ENCODE data around the gene HLA-DOB.

GRCh38 chr6:32858194-32858593 lies 41.4 kb upstream of the HLA-DOB start:
- no peak for TF ChIP-seq POLR2A (IDR thresholded peaks at IDR 0.05)
- TF ChIP-seq, protein P1, sequence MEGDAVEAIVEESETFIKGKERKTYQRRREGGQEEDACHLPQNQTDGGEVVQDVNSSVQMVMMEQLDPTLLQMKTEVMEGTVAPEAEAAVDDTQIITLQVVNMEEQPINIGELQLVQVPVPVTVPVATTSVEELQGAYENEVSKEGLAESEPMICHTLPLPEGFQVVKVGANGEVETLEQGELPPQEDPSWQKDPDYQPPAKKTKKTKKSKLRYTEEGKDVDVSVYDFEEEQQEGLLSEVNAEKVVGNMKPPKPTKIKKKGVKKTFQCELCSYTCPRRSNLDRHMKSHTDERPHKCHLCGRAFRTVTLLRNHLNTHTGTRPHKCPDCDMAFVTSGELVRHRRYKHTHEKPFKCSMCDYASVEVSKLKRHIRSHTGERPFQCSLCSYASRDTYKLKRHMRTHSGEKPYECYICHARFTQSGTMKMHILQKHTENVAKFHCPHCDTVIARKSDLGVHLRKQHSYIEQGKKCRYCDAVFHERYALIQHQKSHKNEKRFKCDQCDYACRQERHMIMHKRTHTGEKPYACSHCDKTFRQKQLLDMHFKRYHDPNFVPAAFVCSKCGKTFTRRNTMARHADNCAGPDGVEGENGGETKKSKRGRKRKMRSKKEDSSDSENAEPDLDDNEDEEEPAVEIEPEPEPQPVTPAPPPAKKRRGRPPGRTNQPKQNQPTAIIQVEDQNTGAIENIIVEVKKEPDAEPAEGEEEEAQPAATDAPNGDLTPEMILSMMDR (IDR thresholded peaks at IDR 0.05), result no peak

Measured in uterus (tissue), 2 donors.